HFFc6 (cell line): Measurements from ENCODE around the gene INPP4A. TPM values are rescaled to one million over a fixed set of nuclear protein-coding genes. Genes with fewer than 3 reads are reported as not detected.

Source experiments
- DNase-seq: peaks from one replicate; pipeline ENCODE4 v3.0.0-alpha.2; 2018
- H3K27ac Mint-ChIP-seq: 2 replicates; pipeline ENCODE4 v1.8.0; 2020; ENCODE audit warnings: mild to moderate bottlenecking, mixed read lengths
- H3K27me3 Mint-ChIP-seq: 2 replicates; pipeline ENCODE4 v1.8.0; 2021; ENCODE audit warnings: mild to moderate bottlenecking, moderate library complexity, mixed read lengths; ENCODE audit not compliant: insufficient read depth
- H3K36me3 Mint-ChIP-seq: 2 replicates; pipeline ENCODE4 v1.8.0; 2021; ENCODE audit warnings: low read depth, mixed read lengths
- H3K4me1 Mint-ChIP-seq: 2 replicates; pipeline ENCODE4 v1.8.0; 2020; ENCODE audit warnings: low read depth, mixed read lengths
- H3K4me3 Mint-ChIP-seq: 2 replicates; pipeline ENCODE4 v1.8.0; 2020; ENCODE audit warnings: mild to moderate bottlenecking, moderate library complexity, mixed read lengths
- H3K9me3 Mint-ChIP-seq: 2 replicates; pipeline ENCODE4 v1.8.0; 2020; ENCODE audit warnings: mild to moderate bottlenecking, mixed read lengths
- CTCF ChIP-seq: fragments of 200-600 bp; sonication (generic); IDR thresholded peaks from 2 replicates; pipeline ENCODE4 v1.5.0; 2021; ENCODE audit warnings: antibody characterized with exemption, mild to moderate bottlenecking
- total RNA-seq, 6 experiments: library from RNA; stranded (reverse); fragmentation: NEBNext Ultra II Directional; extraction: Animal tissue kit (Norgen Biotek cat#: 25700); gene quantifications; 2 replicates in 1 of 6; 3 replicates in 5 of 6; pipeline ENCODE4 v1.2.3, GENCODE V29; 2021

The INPP4A gene
- total RNA-seq, 6 experiments from 2014 or later: 15.8 to 19.4 (median 18.2) TPM

GRCh38 chr2:98463988-98464771 lies 19.5 kb downstream of the INPP4A start:
- peaks cover 45% of the 10 kb centered on the region for H3K4me1 Mint-ChIP-seq
- 0 out of 2 replicates have a peak, but pooled peaks cover 4% of the 10 kb centered on the region for H3K36me3 Mint-ChIP-seq
- no peak overlapping the region for H3K27ac Mint-ChIP-seq
- peaks cover 1% of the 10 kb centered on the region; the same call in 1 of the 2 replicates for H3K27me3 Mint-ChIP-seq
- no peak for DNase-seq
- H3K4me3 Mint-ChIP-seq: no peak overlapping the region
- H3K9me3 Mint-ChIP-seq: no peaks in the 10 kb centered on the region
- no peak for TF ChIP-seq CTCF

GRCh38 chr2:98464772-98465310 lies 20.2 kb downstream of the INPP4A start:
- 0 out of 2 replicates have a peak, but pooled peaks cover 4% of the 10 kb centered on the region for H3K36me3 Mint-ChIP-seq
- no peak overlapping the region for H3K27ac Mint-ChIP-seq
- TF ChIP-seq CTCF: no peak
- H3K4me3 Mint-ChIP-seq: no peak overlapping the region
- peaks cover 1% of the 10 kb centered on the region; the same call in 1 of the 2 replicates for H3K27me3 Mint-ChIP-seq
- no peak for DNase-seq
- H3K9me3 Mint-ChIP-seq: no peaks in the 10 kb centered on the region
- peaks cover 38% of the 10 kb centered on the region for H3K4me1 Mint-ChIP-seq

GRCh38 chr2:98465456-98466226 lies 21.0 kb downstream of the INPP4A start:
- Mint-ChIP-seq H3K4me3 (no peak overlapping the region; the same call in 1 of the 2 replicates), H3K27me3 (peaks cover 1% of the 10 kb centered on the region; the same call in 1 of the 2 replicates), H3K27ac (peak overlapping the region; percentile 27; the same call in 1 of the 2 replicates), H3K4me1 (peaks cover 30% of the 10 kb centered on the region), H3K9me3 (no peaks in the 10 kb centered on the region), H3K36me3 (0 out of 2 replicates have a peak, but pooled peaks cover 4% of the 10 kb centered on the region)
- TF ChIP-seq CTCF: no peak
- no peak for DNase-seq

- H3K4me1 Mint-ChIP-seq: peaks cover 24% of the 10 kb centered on the region
- no peak overlapping the region for H3K4me3 Mint-ChIP-seq
- DNase-seq: no peak
- H3K27ac Mint-ChIP-seq: no peak overlapping the region
- no peaks in the 10 kb centered on the region for H3K9me3 Mint-ChIP-seq
- H3K36me3 Mint-ChIP-seq: 0 out of 2 replicates have a peak, but pooled peaks cover 4% of the 10 kb centered on the region
- TF ChIP-seq CTCF: no peak
- peaks cover 1% of the 10 kb centered on the region; the same call in 1 of the 2 replicates for H3K27me3 Mint-ChIP-seq
Observed at GRCh38 chr2:98467082-98467536, 22.5 kb downstream of the INPP4A start.

- 0 out of 2 replicates have a peak, but pooled peaks cover 4% of the 10 kb centered on the region for H3K36me3 Mint-ChIP-seq
- H3K4me1 Mint-ChIP-seq: peaks cover 24% of the 10 kb centered on the region
- no peak for TF ChIP-seq CTCF
- peaks cover 1% of the 10 kb centered on the region; the same call in 1 of the 2 replicates for H3K27me3 Mint-ChIP-seq
- no peak overlapping the region for H3K27ac Mint-ChIP-seq
- no peak overlapping the region for H3K4me3 Mint-ChIP-seq
- DNase-seq: no peak
- H3K9me3 Mint-ChIP-seq: no peaks in the 10 kb centered on the region
Observed at GRCh38 chr2:98467652-98468051, 23.0 kb downstream of the INPP4A start.
